Measurements from ENCODE around the gene PLAAT2. TPM values are rescaled to one million over a fixed set of nuclear protein-coding genes. Genes with fewer than 3 reads are reported as not detected.
A peak's percentile ranks its signal among the peaks of the same experiment; 100 is the strongest.

The PLAAT2 gene
- total and polyA plus RNA-seq, 12 donors, result 0.35 to 3.7 TPM; not detected in 10

DNA sequence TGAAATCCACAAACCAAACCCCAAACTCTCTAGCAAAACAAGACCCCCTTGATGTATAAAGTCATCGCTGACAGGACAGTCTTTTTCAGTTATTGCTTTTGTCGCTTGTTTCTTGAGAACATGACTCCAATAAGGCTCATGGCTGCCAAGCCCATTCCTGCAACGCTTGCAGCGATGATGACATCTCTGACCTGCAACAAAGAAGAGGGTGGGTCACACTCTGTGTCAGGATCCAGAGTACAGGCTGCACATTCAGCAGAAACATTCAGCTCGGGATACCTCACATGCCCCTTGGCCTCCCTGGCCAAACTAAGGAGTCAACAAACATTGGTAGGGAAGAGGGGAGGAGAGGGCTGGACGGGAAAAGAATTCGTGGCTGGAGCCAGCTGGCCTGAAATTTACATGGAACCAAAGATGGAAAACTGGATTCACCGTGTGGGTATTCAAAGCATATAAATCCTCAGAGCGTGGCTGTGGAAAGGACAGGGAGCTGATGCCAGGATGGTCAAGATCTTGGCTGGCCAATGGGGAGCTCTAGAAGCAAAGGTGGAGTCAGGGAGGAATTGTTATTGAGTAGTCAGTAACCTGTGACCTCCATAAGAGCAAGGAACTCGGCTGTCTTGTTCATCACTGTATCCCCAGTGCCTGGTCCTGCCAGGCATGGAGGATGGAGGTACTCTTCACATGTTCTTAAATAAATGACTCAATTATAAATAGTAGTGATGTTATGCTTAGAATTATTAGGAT lies 11.8 kb upstream of the PLAAT2 start:
- Histone ChIP-seq H3K27ac (peak overlapping the region; percentile 28 to 84 (median 70)), H3K9me3 (peaks cover 0 to 11% (median 0%) of the 10 kb centered on the region in 11 donors), H3K36me3 (peaks cover 0 to 19% (median 2%) of the 10 kb centered on the region in 9 donors), H3K27me3 (no peaks in the 10 kb centered on the region), H3K4me1 (peaks cover 5 to 27% (median 20%) of the 10 kb centered on the region in 9 donors), H3K4me3 (peak overlapping the region in 8 of 10 donors; percentile 2 to 41 (median 32))
- 33 to 36% methylated on average over 10 of the region's 10 CpGs for WGBS, 2 donors
- DNase-seq (peak in 1 of 2 donors; percentile 31), ATAC-seq (peak; percentile 59 to 96 (median 81))
- TF ChIP-seq, protein P1, sequence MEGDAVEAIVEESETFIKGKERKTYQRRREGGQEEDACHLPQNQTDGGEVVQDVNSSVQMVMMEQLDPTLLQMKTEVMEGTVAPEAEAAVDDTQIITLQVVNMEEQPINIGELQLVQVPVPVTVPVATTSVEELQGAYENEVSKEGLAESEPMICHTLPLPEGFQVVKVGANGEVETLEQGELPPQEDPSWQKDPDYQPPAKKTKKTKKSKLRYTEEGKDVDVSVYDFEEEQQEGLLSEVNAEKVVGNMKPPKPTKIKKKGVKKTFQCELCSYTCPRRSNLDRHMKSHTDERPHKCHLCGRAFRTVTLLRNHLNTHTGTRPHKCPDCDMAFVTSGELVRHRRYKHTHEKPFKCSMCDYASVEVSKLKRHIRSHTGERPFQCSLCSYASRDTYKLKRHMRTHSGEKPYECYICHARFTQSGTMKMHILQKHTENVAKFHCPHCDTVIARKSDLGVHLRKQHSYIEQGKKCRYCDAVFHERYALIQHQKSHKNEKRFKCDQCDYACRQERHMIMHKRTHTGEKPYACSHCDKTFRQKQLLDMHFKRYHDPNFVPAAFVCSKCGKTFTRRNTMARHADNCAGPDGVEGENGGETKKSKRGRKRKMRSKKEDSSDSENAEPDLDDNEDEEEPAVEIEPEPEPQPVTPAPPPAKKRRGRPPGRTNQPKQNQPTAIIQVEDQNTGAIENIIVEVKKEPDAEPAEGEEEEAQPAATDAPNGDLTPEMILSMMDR (IDR thresholded peaks at IDR 0.05), result no peak
- intact Hi-C loops (cut with DNase I), result loop anchor here in 3 of 10 donors (5.0 kb wide), 3 partner anchors 32 to 38 kb away; partner anchors contain the start of genes PLAAT3 (in 2 of the 3) and PLAAT4 (in 1 of the 3)

GRCh38 chr11:63573881-63574855 lies 11.0 kb upstream of the PLAAT2 start:
- Histone ChIP-seq H3K27ac (peak overlapping the region; percentile 28 to 84 (median 70)), H3K36me3 (peaks cover 0 to 14% (median 0%) of the 10 kb centered on the region in 9 donors), H3K4me1 (peaks cover 5 to 27% (median 20%) of the 10 kb centered on the region in 9 donors), H3K27me3 (no peaks in the 10 kb centered on the region), H3K9me3 (peaks cover 0 to 4% (median 0%) of the 10 kb centered on the region in 11 donors), H3K4me3 (peak overlapping the region in 8 of 10 donors; percentile 2 to 41 (median 32))
- intact Hi-C loops (cut with DNase I), result loop anchor here in 2 of 10 donors (5.0 kb wide), 2 partner anchors 33 to 38 kb away; partner anchors contain the start of gene PLAAT3 (in 1 of the 2)
- 34 to 36% methylated on average over 15 of the region's 15 CpGs for WGBS, 2 donors
- peak; percentile 71 to 93 (median 85) for ATAC-seq
- peak in 1 of 2 donors; percentile 69 for DNase-seq
- TF ChIP-seq, protein P1 (IDR thresholded peaks at IDR 0.05), result peak in 5 of 9 donors; percentile 9 to 43 (median 24)

- Histone ChIP-seq H3K36me3 (peaks cover 0 to 13% (median 0%) of the 10 kb centered on the region in 9 donors), H3K9me3 (no peaks in the 10 kb centered on the region), H3K4me3 (no peak overlapping the region), H3K27ac (no peak overlapping the region), H3K4me1 (peaks cover 5 to 34% (median 30%) of the 10 kb centered on the region in 9 donors), H3K27me3 (no peaks in the 10 kb centered on the region)
- TF ChIP-seq, protein P1 (IDR thresholded peaks at IDR 0.05), result no peak
- intact Hi-C loops (cut with DNase I), result loop anchor here in 2 of 10 donors (5.0 kb wide), 2 partner anchors 35 to 40 kb away; partner anchors contain the start of gene PLAAT3 (in 1 of the 2)
- 57 to 65% methylated on average over 3 of the region's 3 CpGs for WGBS, 2 donors
- no peak for DNase-seq
- ATAC-seq, result no peak
Measured at GRCh38 chr11:63572026-63572688, 9.0 kb upstream of the PLAAT2 start.
